ENCODE measurements around the gene BUD31. TPM values are rescaled to one million over a fixed set of nuclear protein-coding genes. Genes with fewer than 3 reads are reported as not detected.
"Not testable (repeated sequence)": the region's sequence is repeated elsewhere in the genome, so short reads cannot be mapped to it uniquely, and the experiment has no call there.

The BUD31 gene
- total RNA-seq, 1 donor from 2014 or later, result 76.4 TPM

- DNase-seq, result no peak
These were observed 27.7 kb upstream of the BUD31 start for GRCh38 chr7:99380823-99381663.

- no peak for DNase-seq
These were observed 27.1 kb upstream of the BUD31 start for GRCh38 chr7:99381664-99382075.

GRCh38 chr7:99383203-99383602, 25.6 kb upstream of the BUD31 start:
- DNase-seq, result no peak

GRCh38 chr7:99383791-99384370, 24.9 kb upstream of the BUD31 start:
- no peak for DNase-seq

- no peak for DNase-seq
These were observed 24.2 kb upstream of the BUD31 start for GRCh38 chr7:99384523-99384922.

GRCh38 chr7:99385564-99385963, 23.2 kb upstream of the BUD31 start:
- DNase-seq, result no peak

GRCh38 chr7:99386584-99387238, 22.1 kb upstream of the BUD31 start:
- peak; percentile 71 for DNase-seq

GRCh38 chr7:99387239-99387635, 21.5 kb upstream of the BUD31 start:
- not testable (repeated sequence) for DNase-seq

- no peak for DNase-seq
These were observed 20.9 kb upstream of the BUD31 start for GRCh38 chr7:99387912-99388311.

- DNase-seq, result no peak
These were observed 19.0 kb upstream of the BUD31 start for GRCh38 chr7:99389772-99390171.

GRCh38 chr7:99390941-99391602, 17.7 kb upstream of the BUD31 start:
- DNase-seq, result no peak

- DNase-seq, result no peak
These were observed 16.7 kb upstream of the BUD31 start for GRCh38 chr7:99392046-99392445.

GRCh38 chr7:99392659-99393354, 16.0 kb upstream of the BUD31 start:
- peak; percentile 64 for DNase-seq

- DNase-seq, result no peak
These were observed 15.2 kb upstream of the BUD31 start for GRCh38 chr7:99393355-99394187.

- no peak for DNase-seq
These were observed 14.6 kb upstream of the BUD31 start for GRCh38 chr7:99394188-99394502.

- no peak for DNase-seq
These were observed 13.0 kb upstream of the BUD31 start for GRCh38 chr7:99395616-99396327.

GRCh38 chr7:99396418-99397296, 12.1 kb upstream of the BUD31 start:
- no peak for DNase-seq

GRCh38 chr7:99397297-99397983, 11.3 kb upstream of the BUD31 start:
- DNase-seq, result no peak

GRCh38 chr7:99398891-99399445, 9.8 kb upstream of the BUD31 start:
- DNase-seq, result no peak

Data from dermis blood vessel endothelial cell (primary cell).